SK-N-MC (cell line): Measurements from ENCODE around the gene TBC1D19.
"Not testable (repeated sequence)": the region's sequence is repeated elsewhere in the genome, so short reads cannot be mapped to it uniquely, and the experiment has no call there.

ENCODE experiments used
- DNase-seq: peaks from one replicate; pipeline ENCODE4 v3.0.0-alpha.2; 2011; ENCODE audit warnings: low read depth, low spot score
- H3K27ac ChIP-seq: fragments of 200-600 bp; sonication (generic); 2 replicates; pipeline ENCODE4 v1.5.1; 2016; ENCODE audit warnings: mixed run types
- H3K36me3 ChIP-seq: fragments of 200-600 bp; sonication (generic); 2 replicates; pipeline ENCODE4 v1.6.1; 2017; ENCODE audit warnings: antibody characterized with exemption, low read length, mixed read lengths; ENCODE audit not compliant: insufficient read depth
- H3K4me3 ChIP-seq: fragments of 200-600 bp; sonication (generic); 2 replicates; pipeline ENCODE4 v1.5.1; 2016
- H3K9ac ChIP-seq: fragments of 200-600 bp; sonication (generic); 2 replicates; pipeline ENCODE4 v1.8.0; 2017; ENCODE audit warnings: mixed run types, mixed read lengths; ENCODE audit not compliant: insufficient read length
- H3K9me3 ChIP-seq: fragments of 200-600 bp; sonication (generic); 2 replicates; pipeline ENCODE4 v1.6.1; 2017; ENCODE audit warnings: low read depth, mild to moderate bottlenecking, antibody characterized with exemption, low read length, moderate library complexity, mixed read lengths
- EZH2 ChIP-seq: fragments of 200-600 bp; sonication (generic); IDR thresholded peaks from one replicate; pipeline ENCODE4 v1.6.1; 2017; ENCODE audit warnings: antibody characterized with exemption
- FOXP2 ChIP-seq: optimal IDR thresholded peaks from 2 replicates; pipeline ENCODE3; 2011; ENCODE audit warnings: mild to moderate bottlenecking, moderate library complexity; ENCODE audit not compliant: insufficient read depth; ENCODE audit errors: extremely low read length, control extremely low read depth
- POLR2AphosphoS5 ChIP-seq: IDR thresholded peaks from 2 replicates; pipeline ENCODE4 v1.6.1; 2012; ENCODE audit warnings: mild to moderate bottlenecking, low read depth, low read length, borderline replicate concordance

The TBC1D19 gene

GRCh38 chr4:26570596-26570995, 13.3 kb upstream of the TBC1D19 start:
- no peaks in the 10 kb centered on the region for H3K9me3 ChIP-seq
- no peak overlapping the region for H3K27ac ChIP-seq
- H3K9ac ChIP-seq: no peak overlapping the region
- no peak for DNase-seq
- H3K4me3 ChIP-seq: no peak overlapping the region
- TF ChIP-seq EZH2 (no peak), FOXP2 (no peak), POLR2AphosphoS5 (no peak)
- no peaks in the 10 kb centered on the region for H3K36me3 ChIP-seq

- no peak for DNase-seq
- Histone ChIP-seq H3K36me3 (no peaks in the 10 kb centered on the region), H3K4me3 (no peak overlapping the region), H3K9me3 (no peaks in the 10 kb centered on the region), H3K27ac (no peak overlapping the region), H3K9ac (no peak overlapping the region)
- TF ChIP-seq EZH2 (no peak), POLR2AphosphoS5 (no peak), FOXP2 (no peak)
Observed at GRCh38 chr4:26573389-26573794, 10.5 kb upstream of the TBC1D19 start.

GRCh38 chr4:26574563-26574962, 9.3 kb upstream of the TBC1D19 start:
- no peak overlapping the region for H3K9ac ChIP-seq
- TF ChIP-seq EZH2: no peak
- TF ChIP-seq FOXP2: no peak
- TF ChIP-seq POLR2AphosphoS5: no peak
- no peak overlapping the region for H3K4me3 ChIP-seq
- no peak overlapping the region for H3K27ac ChIP-seq
- no peaks in the 10 kb centered on the region for H3K9me3 ChIP-seq
- no peaks in the 10 kb centered on the region for H3K36me3 ChIP-seq
- DNase-seq: no peak

GRCh38 chr4:26576231-26576739, 7.6 kb upstream of the TBC1D19 start:
- TF ChIP-seq FOXP2 (no peak), EZH2 (no peak), POLR2AphosphoS5 (no peak)
- H3K9ac ChIP-seq: no peak overlapping the region
- H3K4me3 ChIP-seq: no peak overlapping the region
- no peak for DNase-seq
- no peaks in the 10 kb centered on the region for H3K36me3 ChIP-seq
- H3K27ac ChIP-seq: no peak overlapping the region
- H3K9me3 ChIP-seq: no peaks in the 10 kb centered on the region

GRCh38 chr4:26577066-26577465, 6.8 kb upstream of the TBC1D19 start:
- no peaks in the 10 kb centered on the region for H3K36me3 ChIP-seq
- no peak for DNase-seq
- H3K4me3 ChIP-seq: no peak overlapping the region
- no peak overlapping the region for H3K9ac ChIP-seq
- H3K27ac ChIP-seq: no peak overlapping the region
- no peak for TF ChIP-seq FOXP2
- TF ChIP-seq POLR2AphosphoS5: no peak
- TF ChIP-seq EZH2: no peak
- no peaks in the 10 kb centered on the region for H3K9me3 ChIP-seq

- TF ChIP-seq POLR2AphosphoS5 (no peak), EZH2 (no peak), FOXP2 (no peak)
- H3K4me3 ChIP-seq: no peak overlapping the region
- no peaks in the 10 kb centered on the region for H3K36me3 ChIP-seq
- no peak for DNase-seq
- no peak overlapping the region for H3K9ac ChIP-seq
- no peak overlapping the region for H3K27ac ChIP-seq
- no peaks in the 10 kb centered on the region for H3K9me3 ChIP-seq
Observed at GRCh38 chr4:26579169-26579568, 4.7 kb upstream of the TBC1D19 start.

GRCh38 chr4:26581341-26581740, 2.5 kb upstream of the TBC1D19 start:
- H3K4me3 ChIP-seq, DNase-seq: not testable (repeated sequence)

GRCh38 chr4:26583538-26583864, 383 bp upstream of the TBC1D19 start:
- no peak overlapping the region for H3K27ac ChIP-seq
- H3K36me3 ChIP-seq: no peaks in the 10 kb centered on the region

More at GRCh38 chr4:26581341-26581740, 2.5 kb upstream of the TBC1D19 start:
- not testable (repeated sequence) for H3K9me3 ChIP-seq, H3K36me3 ChIP-seq, H3K9ac ChIP-seq, H3K27ac ChIP-seq

GRCh38 chr4:26584725-26585124, 841 bp downstream of the TBC1D19 start:
- Histone ChIP-seq H3K9ac (peak overlapping the region; percentile 57), H3K9me3 (no peaks in the 10 kb centered on the region), H3K4me3 (peak overlapping the region; percentile 86), H3K27ac (no peak overlapping the region), H3K36me3 (no peaks in the 10 kb centered on the region)
- TF ChIP-seq EZH2: no peak
- no peak for DNase-seq

More at GRCh38 chr4:26583538-26583864, 383 bp upstream of the TBC1D19 start:
- Histone ChIP-seq H3K4me3 (peak overlapping the region; percentile 86), H3K9ac (peak overlapping the region; percentile 37), H3K9me3 (no peaks in the 10 kb centered on the region)
- DNase-seq: no peak
- TF ChIP-seq FOXP2: no peak
- no peak for TF ChIP-seq POLR2AphosphoS5
- no peak for TF ChIP-seq EZH2
